NCI-H2227 treated with DMSO at 0.1 percent for 48 hours (cell line): ENCODE data around the gene SNRPF.

ENCODE experiments used
- DNase-seq: peaks from one replicate; lab custom pipeline; 2025; lab: John Stamatoyannopoulos, UW

The SNRPF gene

DNA sequence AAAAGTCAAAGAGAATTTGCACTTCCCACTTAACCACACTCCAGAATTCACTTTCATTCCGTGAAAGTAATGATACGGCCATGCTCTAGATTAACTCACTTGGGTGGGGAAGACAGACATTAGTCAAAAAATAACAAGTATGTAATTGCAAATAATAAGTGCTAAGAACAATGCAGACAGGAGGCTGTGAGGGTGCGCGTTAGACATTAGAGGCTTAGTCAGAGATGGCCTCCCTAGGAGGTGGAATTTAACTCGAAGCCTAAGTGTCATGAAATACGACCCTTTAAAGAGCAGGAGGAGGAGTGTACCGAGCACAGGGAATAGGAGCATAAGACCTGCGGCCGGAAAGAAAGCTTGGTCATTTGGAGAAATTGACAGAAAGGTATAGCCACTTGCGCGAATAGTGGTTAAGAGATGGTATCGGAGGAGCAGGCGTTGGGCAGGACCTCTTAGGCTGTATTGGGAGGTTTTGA lies 628 bp downstream of the SNRPF start:
- DNase-seq = peak; percentile 26

DNA sequence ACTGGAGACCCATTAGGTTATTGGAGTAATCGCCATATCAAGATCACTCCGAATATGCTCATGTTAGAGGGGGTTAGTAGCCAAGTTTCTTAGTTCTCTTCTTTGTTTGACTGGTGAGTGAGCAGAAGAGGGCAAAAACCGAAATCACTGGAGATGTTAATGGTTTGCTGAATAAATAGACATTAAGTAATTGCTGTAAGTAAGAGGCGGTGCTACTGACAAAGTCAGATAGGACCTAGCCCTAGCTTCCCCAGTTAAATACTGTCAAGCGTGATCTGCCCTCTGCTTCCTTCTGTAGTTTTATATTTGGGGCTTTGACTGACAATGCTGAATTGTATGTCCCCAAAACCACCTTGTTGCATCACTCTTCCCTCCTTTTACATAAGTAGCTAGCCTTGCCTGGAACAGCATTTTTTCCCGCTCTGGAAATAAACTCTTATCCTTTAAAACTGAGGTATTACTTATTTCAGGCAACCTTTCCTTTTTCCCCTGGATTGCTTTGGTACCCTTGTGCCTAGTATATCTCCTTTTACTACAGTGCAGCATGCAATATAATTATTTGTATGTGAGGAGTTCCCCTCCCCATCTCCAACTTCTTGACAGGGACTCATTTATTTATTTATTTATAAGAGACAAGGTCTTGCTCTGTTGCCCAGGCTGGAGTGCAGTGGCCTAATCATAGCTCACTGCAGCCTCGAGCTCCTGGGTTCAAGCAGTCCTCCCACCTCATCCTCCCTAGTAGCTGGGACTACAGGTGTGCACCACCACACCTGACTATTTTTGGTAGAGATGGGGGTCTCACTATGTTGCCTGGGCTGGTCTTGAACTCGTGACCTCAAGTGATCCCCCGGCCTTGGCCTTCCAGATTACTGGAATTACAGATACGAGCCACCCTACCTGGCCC lies 1.4 kb downstream of the SNRPF start:
- no peak for DNase-seq

GRCh38 chr12:95862038-95862437 lies 3.3 kb downstream of the SNRPF start:
- DNase-seq = no peak

GRCh38 chr12:95863337-95863736 lies 4.6 kb downstream of the SNRPF start:
- no peak for DNase-seq

- no peak for DNase-seq
These were observed 12.1 kb downstream of the SNRPF start for GRCh38 chr12:95870897-95871296.

DNA sequence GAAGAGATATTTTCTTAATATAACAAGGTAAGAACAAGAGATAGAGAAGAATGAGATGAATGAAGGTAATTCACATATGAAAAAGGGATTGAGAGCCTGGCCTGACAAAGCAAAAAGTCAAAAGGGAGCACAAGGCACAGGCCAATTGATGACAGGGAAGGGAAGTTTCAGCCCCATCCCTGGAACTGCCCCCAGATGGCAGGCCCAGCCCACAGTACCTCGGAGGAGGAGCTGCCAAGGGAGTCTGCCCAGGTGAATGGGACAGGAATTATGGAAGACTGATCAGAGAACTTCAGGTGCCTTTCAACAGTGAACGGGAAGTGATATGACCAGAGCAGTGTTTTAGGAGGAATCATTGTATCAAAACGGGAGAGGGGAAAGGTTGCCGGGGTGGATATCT lies 15.7 kb downstream of the SNRPF start:
- no peak for DNase-seq

DNA sequence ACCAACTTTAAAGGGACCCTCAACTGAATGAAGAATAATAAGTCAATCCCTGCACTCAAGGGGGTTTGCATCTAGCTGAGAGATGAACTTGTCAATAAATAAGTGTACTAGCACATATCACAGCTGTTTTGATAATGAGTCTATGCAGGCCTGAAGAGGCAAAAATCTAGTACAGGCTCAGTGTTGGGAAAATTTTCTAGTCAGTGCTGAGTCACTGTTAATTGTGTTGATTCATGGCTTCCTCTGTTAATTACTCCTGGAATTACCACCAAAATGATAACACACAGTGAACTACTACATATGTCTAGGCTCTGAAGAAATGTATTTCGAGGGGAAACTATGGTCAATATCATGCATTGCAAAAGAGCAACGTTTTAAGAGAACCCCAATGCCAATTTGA lies 18.9 kb downstream of the SNRPF start:
- no peak for DNase-seq

- DNase-seq = no peak
These were observed 22.1 kb downstream of the SNRPF start for GRCh38 chr12:95880895-95881294.

GRCh38 chr12:95881331-95881955 lies 22.7 kb downstream of the SNRPF start:
- DNase-seq = peak; percentile 6

- DNase-seq = no peak
These were observed 23.3 kb downstream of the SNRPF start for GRCh38 chr12:95882080-95882479.

DNA sequence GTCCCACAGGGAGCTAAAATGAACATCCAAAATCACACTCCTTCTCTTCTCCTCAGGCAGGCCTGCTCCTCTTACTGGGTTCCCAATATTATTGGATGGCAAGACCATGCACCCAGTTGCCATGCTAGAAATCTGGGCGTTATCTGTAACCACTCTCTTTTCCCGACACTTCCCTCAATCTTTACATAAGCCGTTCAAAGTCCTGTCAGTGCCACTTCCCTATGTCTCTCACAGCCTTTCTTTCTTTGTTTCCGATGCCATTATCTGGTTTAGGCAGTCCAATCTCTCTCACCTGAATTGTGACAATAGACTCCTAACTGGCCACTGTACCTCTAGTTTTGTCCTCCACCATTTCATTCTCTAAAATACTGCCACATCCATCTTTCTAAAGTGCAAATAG lies 24.1 kb downstream of the SNRPF start:
- no peak for DNase-seq

GRCh38 chr12:95884998-95885397 lies 26.2 kb downstream of the SNRPF start:
- DNase-seq = no peak

DNA sequence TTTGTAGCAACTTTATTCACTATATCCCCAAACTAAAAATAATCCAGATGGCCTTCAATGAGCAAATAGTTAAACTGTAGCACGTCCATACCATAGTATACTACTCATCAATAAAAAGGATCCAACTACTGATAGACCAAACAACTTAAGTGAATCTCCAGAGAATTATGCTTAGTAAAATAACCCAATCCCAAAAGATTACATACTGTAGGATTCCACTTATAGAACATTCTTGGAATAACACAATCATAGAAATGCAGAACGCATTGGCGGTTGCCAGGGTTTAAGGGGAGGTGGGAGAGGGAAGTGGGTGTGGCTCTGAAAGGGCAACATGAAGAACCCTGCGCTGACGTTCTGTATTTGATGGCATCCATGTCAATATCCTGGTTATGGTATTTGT lies 28.6 kb downstream of the SNRPF start:
- DNase-seq = no peak

- no peak for DNase-seq
These were observed 32.2 kb downstream of the SNRPF start for GRCh38 chr12:95890958-95891357.

DNA sequence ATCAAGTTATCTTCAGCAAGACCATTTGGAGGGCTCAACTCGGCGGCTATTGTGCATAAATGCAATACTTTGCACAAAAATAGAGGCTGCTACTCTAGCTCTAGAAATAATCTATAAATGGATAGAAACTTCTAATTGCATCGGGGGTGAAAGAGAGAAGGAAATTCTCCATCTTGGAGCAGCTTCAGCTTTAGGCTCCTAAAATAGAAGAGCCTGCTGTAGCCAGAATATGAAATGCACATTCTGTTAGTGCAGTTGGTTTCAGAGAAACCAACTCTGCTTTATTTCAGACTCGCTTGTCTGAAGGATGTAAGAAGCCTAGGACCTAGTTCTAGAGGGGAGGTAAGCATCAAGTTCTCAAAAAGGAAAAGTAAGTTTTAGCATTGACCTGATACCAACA lies 38.1 kb downstream of the SNRPF start:
- DNase-seq = no peak

DNA sequence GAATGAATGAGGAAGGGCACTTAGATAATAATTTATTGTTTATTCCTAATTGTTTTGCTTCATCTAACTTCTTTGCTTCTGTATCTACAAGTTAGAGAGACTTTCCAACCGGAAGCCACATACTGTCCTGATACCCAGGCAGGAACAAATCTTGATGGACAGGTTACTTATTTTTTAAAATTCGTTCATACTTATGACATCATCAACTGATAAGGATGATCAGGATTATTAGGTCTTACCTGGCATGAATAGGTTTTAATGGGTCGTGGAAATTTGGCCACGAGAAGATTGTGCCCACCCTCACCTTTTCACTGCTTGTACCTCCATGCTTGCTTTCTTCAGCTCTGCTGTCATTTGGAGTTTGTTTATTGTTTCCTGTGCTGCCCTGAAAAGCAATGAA lies 39.3 kb downstream of the SNRPF start:
- no peak for DNase-seq

GRCh38 chr12:95908573-95908972 lies 49.8 kb downstream of the SNRPF start:
- DNase-seq = no peak

DNA sequence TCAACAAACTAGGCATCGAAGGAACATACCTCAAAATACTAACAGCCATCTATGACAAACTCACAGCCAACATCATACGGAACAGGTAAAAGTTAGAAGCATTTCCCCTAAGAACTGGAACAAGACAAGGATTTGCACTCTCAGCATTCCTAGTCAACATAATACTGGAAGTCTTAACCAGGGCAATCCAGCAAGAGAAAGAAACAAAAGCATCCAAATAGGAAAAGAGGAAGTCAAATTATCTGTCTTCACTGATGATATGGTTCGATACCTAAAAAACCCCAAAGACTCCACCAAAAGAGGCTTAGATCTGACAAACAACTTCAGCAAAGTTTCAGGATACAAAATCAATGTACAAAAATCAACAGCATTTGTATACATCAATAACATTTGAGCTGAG lies 51.1 kb downstream of the SNRPF start:
- no peak for DNase-seq
